HG03565 (cell line): ENCODE data around the gene FBXW5.

Experiments used
- ATAC-seq: cut with Tn5 transposase; IDR thresholded peaks from one replicate; pipeline ENCODE4 v1.9.1; 2021; ENCODE audit warnings: mild to moderate bottlenecking, moderate library complexity; ENCODE audit not compliant: unreplicated experiment

FBXW5 gene

GRCh38 chr9:136936645-136937170 is 7.8 kb downstream of the FBXW5 start:
- ATAC-seq = no peak

- no peak for ATAC-seq
Measured at GRCh38 chr9:136935651-136936050, 8.9 kb downstream of the FBXW5 start.

DNA sequence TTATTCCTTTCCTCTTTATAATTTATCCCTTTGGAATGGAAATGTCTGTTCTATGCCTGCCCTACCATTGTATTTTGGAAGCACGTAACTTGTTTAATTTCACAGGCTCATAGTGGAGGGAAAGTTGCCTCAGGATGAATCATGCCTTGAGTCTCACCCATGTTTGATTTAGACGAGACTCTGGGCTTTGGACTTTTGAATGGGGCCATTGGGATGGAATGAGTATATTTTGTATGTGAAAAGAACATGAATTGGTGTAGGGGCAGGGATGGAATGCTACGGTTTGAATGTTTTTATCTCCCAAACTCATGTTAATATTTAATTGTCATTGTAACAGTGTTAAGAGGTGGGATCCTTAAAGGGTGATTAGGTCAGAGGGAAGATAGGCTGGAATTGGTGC is 10.3 kb downstream of the FBXW5 start:
- no peak for ATAC-seq

GRCh38 chr9:136931611-136932130 is 12.9 kb downstream of the FBXW5 start:
- ATAC-seq = no peak

DNA sequence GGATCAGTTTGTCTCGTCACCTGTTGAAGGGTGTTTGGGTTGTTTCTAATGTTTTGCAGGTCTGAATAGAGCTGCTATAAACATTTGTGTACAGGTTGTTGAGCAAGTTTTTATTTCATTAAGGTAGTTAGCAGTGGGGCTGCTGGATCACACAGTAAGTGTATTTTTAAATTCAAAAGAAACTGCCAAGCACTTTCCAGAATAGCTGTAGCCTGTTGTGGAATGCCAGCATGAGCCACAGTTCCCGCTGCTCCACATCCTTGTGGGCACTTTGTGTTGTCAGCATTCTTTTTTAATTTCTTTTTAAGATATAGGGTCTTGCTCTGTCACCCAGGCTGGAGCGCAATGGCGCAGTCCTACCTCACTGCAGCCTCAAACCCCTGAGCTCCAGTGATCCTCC is 14.5 kb downstream of the FBXW5 start:
- no peak for ATAC-seq

DNA sequence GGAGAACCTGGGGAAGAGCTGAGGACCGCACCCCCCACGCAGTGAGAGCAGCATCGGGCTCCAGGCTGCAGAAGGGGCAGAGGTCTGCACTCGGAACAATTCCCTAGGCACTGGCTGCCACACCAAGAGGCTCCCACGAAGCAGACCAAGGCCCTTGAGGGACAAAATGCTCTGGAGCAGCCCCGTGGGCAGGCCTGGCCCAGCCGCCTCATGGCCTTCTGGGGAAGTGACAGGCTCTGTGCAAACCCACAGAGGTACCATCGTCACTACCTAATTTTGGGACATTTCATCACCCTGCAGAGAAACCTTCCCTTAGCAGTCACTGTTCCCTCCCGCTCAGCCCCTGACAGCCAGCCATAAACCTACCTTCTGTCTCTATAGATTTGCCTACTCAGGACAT is 15.9 kb downstream of the FBXW5 start:
- no peak for ATAC-seq

DNA sequence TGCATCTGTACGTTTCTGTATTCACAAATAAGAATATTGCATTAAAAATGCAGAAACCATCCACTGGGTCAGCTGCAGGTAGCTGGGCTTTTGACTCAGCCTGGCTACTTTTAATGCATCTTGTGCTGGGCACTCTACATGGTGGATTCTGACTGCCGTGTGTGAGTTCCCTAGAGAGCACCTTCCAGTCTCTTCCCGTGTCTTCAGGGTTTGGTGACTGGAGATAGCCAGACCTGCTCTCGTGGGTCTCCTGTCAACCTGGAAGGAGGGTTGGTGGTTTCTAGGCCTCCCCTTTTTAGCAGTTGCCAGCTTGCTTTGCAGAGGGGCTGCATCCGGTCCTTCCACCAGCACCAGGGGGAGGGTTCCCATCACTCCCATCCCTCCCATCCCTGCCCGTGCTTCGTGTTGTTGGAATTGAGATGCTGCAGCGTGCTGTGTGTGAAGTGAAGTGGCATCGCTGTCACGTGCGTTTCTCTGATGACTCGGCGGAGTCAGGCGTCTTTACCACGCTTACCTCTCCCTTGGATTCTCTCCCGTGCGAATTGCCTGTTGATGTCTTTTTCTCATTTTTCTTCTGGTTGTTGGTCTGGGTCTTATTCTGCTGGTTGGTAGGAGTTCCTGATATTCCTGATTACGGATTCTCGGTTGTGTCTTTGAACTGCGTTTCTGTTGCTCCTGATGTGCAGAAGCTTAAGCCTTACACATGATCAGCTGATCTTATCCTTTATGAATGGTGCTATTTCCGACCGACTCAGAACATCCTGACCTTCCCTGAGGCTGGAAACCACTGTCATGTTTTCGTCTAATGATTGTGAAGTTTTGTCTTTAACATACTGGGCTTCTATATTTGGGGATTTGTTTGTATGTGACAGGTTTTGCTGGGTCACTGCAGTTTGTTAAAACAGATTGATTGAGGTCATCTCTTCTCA is 16.9 kb downstream of the FBXW5 start:
- no peak for ATAC-seq

DNA sequence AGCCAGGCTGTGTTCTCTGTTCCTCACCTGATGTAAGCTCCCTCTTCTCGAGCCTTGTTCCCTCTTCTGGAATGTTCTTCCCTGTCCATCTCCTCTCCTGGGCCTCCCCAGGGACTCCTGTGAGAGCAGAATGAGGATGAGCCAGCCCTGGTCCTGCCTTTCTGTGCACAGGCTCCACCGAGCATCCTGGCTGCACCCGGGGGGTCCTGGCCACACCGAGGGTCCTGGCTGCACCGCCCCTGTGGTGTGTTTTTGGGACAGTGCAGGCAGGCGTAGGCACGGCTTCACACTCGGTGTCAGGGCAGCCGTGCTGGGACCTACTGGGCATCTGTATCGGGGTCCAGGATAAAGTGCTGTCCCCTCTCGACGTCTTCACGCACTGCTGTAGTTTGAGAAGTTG is 17.8 kb downstream of the FBXW5 start:
- ATAC-seq = no peak

- no peak for ATAC-seq
Measured at GRCh38 chr9:136926154-136926704, 18.3 kb downstream of the FBXW5 start.

- ATAC-seq = no peak
Measured at GRCh38 chr9:136925414-136926153, 19.0 kb downstream of the FBXW5 start.

DNA sequence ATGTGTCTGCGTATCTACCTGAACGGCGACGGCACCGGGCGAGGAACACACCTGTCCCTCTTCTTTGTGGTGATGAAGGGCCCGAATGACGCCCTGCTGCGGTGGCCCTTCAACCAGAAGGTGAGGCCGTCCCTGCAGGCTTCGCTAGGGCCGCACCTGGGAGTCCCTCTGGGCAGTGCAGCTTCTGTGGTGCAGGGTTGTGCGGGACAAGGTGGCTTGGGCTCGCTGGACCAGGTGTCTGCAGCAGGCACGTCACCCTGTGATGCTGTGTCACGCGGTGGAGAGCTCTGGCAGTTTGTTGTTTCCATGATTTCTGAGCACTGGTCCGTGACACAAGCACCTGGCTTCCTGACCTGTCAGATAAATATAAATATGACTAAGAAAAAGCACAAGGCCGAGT is 20.7 kb downstream of the FBXW5 start:
- ATAC-seq = no peak

DNA sequence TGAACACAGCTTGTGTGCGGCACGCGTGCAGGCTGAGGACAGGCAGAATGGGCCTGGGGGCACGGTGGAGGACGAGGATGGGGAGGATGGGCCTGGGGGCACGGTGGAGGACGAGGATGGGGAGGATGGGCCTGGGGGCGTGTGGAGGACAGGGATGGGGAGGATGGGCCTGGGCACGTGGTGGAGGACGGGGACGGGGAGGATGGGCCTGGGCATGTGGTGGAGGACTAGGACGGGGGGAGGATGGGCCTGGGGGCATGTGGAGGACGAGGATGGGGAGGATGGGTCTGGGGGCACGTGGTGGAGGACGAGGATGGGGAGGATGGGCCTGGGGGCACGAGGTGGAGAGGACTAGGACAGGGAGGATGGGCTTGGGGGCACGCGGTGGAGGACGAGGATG is 22.0 kb downstream of the FBXW5 start:
- ATAC-seq = no peak

DNA sequence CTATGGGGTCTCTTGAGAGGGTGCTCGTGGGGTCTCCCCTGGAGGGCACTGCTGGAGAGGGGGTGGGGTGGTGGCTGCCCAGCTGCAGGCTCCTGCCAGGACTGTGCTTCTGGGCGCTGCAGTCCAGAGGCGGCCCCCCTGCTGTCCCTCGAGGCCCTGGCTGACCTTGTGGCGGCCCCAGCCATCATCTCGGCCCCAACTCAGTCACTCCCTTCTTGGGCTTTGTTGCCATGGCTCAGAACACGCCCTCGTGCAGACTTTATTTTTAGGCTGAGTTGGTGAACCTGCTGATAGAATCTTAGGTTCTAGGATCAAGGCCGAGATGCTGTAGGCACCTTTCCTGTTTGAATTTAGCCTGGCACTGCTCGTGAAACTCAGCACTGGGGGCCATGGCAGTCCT is 22.8 kb downstream of the FBXW5 start:
- no peak for ATAC-seq

DNA sequence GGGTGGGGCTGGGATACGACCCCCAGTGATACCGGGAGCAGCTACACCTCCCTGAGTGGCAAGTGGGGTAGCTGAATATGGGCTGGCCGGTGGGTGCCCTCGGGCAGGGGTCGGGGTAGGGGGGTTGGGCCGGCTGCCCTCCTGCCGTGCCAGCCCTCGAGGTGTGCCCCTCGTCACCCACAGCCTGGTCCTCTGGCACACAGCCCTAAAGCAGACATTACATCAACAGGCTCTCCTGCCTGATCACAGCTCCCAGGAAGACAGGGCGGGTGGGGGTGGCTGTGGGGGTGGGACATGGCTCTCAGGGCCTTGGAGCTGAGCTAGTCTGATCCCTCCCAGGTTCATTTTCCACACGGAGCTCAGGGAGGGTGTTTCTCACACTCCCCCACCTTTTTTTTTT is 23.2 kb downstream of the FBXW5 start:
- ATAC-seq = no peak

DNA sequence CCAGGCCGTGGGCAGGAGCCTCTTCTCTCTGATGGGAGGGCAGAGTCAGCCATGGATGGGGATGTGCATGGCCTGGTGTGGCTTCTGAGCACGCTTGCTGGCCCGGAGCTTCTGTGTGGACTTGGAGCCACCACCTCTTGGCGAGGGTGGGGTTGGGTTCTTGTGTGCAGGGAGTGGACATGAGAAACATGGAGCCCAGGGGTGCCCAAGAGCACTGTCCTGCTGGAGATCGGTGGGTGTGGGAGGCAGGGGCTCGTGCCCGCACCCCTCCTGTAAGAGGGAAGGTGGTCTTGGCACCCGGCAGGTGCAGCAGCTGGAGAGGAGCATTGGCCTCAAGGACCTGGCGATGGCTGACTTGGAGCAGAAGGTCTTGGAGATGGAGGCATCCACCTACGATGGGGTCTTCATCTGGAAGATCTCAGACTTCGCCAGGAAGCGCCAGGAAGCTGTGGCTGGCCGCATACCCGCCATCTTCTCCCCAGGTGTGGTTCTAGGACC is 23.8 kb downstream of the FBXW5 start:
- no peak for ATAC-seq

GRCh38 chr9:136920069-136920468 is 24.5 kb downstream of the FBXW5 start:
- no peak for ATAC-seq

DNA sequence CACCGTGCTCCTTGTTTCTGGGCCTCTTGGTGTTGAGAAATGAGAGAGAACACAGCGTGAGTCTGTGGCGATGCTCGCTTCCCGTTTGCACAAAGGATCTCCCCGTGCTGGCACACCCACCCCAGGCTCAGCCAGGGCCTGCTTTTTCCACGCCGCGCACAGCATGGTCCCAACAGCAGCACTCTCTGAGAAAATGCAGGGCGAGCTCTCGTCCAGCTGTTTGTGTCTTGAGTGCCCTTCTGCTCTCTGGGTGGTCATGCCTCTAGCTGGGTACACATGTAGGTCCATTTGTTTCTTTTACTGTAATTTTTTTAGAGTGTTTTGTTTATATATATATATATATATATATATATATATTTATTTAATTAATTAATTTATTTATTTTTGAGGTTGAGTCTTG is 26.6 kb downstream of the FBXW5 start:
- no peak for ATAC-seq

- ATAC-seq = no peak
Measured at GRCh38 chr9:136916330-136917184, 28.0 kb downstream of the FBXW5 start.

- no peak for ATAC-seq
Measured at GRCh38 chr9:136915632-136916329, 28.8 kb downstream of the FBXW5 start.
